A673 (cell line): Measurements from ENCODE around the gene ZMYND8. TPM values are rescaled to one million over a fixed set of nuclear protein-coding genes. Genes with fewer than 3 reads are reported as not detected.

ENCODE experiments used
- BruUV-seq: library from RNA; stranded (reverse); fragments of 400-500 nt; replicated peaks from 2 replicates; lab custom pipeline; 2021; lab: Mats Ljungman, UMichigan
- CTCF ChIA-PET: fragments of 300-600 bp; sonication (Branson Sonifier 250); formaldehyde crosslinking; loops from one replicate; lab custom pipeline; 2022; ENCODE audit warnings: antibody characterized with exemption; lab: Charles Lee
- POLR2A ChIA-PET: fragments of 300-600 bp; sonication (Branson Sonifier 250); formaldehyde crosslinking; loops from one replicate; lab custom pipeline; 2022; ENCODE audit warnings: antibody characterized with exemption; ENCODE audit not compliant: low non-redundant PET; lab: Charles Lee
- DNase-seq: peaks from one replicate; pipeline ENCODE4 v3.0.0-alpha.2; 2015; ENCODE audit warnings: low spot score
- H3K27ac ChIP-seq: fragments of 200-600 bp; sonication (generic); 2 replicates; pipeline ENCODE4 v1.5.1; 2016; ENCODE audit warnings: mixed run types, low read depth, mild to moderate bottlenecking, mixed read lengths, antibody characterized with exemption, low read length; ENCODE audit not compliant: poor library complexity, severe bottlenecking
- H3K27me3 ChIP-seq: fragments of 200-600 bp; sonication (generic); replicated peaks from 2 replicates; pipeline ENCODE4 v1.6.1; 2017; ENCODE audit warnings: mixed run types, low read depth, mild to moderate bottlenecking, mixed read lengths, antibody characterized with exemption, low read length; ENCODE audit not compliant: insufficient read depth, poor library complexity
- H3K36me3 ChIP-seq: fragments of 200-600 bp; sonication (generic); 2 replicates; pipeline ENCODE4 v1.6.1; 2016; ENCODE audit warnings: mixed run types, mild to moderate bottlenecking, mixed read lengths, antibody characterized with exemption, low read length; ENCODE audit not compliant: insufficient read depth, poor library complexity, severe bottlenecking
- H3K4me1 ChIP-seq: fragments of 200-600 bp; sonication (generic); 2 replicates; pipeline ENCODE4 v1.6.1; 2017; ENCODE audit warnings: mixed run types, mild to moderate bottlenecking, mixed read lengths, antibody characterized with exemption, low read length; ENCODE audit not compliant: insufficient read depth, poor library complexity, severe bottlenecking
- H3K4me3 ChIP-seq: fragments of 200-600 bp; sonication (generic); 2 replicates; pipeline ENCODE4 v1.5.1; 2016; ENCODE audit warnings: low read depth, mixed run types, mild to moderate bottlenecking, mixed read lengths, low read length; ENCODE audit not compliant: poor library complexity, severe bottlenecking
- H3K9me3 ChIP-seq: fragments of 200-600 bp; sonication (generic); 2 replicates; pipeline ENCODE4 v1.6.1; 2016; ENCODE audit warnings: mixed run types, low read depth, mild to moderate bottlenecking, mixed read lengths, antibody characterized with exemption, low read length; ENCODE audit not compliant: poor library complexity, severe bottlenecking
- CTCF ChIP-seq: fragments of 300-800, 200-600 bp; sonication (generic); conservative IDR thresholded peaks from 2 replicates; pipeline ENCODE4 v1.5.1; 2017; ENCODE audit warnings: low read depth, mild to moderate bottlenecking, antibody characterized with exemption, low read length, moderate library complexity, mixed read lengths
- EZH2 ChIP-seq: fragments of 200-600 bp; sonication (generic); IDR thresholded peaks from 2 replicates; pipeline ENCODE4 v1.6.1; 2017; ENCODE audit warnings: borderline replicate concordance, low read depth, mild to moderate bottlenecking, mixed read lengths, antibody characterized with exemption, low read length; ENCODE audit not compliant: poor library complexity, severe bottlenecking
- intact Hi-C: fragments of 100-400 bp; cut with micrococcal nuclease; formaldehyde crosslinking; loops from one replicate; pipeline ENCODE4 v1.10.0; 2022; ENCODE audit not compliant: unreplicated experiment
- total RNA-seq: library from RNA; stranded (reverse); gene quantifications from 2 replicates; pipeline ENCODE4 v1.2.3, GENCODE V29; 2021

ZMYND8 gene
- total RNA-seq, 1 experiment from 2014 or later = 31.3 TPM

DNA sequence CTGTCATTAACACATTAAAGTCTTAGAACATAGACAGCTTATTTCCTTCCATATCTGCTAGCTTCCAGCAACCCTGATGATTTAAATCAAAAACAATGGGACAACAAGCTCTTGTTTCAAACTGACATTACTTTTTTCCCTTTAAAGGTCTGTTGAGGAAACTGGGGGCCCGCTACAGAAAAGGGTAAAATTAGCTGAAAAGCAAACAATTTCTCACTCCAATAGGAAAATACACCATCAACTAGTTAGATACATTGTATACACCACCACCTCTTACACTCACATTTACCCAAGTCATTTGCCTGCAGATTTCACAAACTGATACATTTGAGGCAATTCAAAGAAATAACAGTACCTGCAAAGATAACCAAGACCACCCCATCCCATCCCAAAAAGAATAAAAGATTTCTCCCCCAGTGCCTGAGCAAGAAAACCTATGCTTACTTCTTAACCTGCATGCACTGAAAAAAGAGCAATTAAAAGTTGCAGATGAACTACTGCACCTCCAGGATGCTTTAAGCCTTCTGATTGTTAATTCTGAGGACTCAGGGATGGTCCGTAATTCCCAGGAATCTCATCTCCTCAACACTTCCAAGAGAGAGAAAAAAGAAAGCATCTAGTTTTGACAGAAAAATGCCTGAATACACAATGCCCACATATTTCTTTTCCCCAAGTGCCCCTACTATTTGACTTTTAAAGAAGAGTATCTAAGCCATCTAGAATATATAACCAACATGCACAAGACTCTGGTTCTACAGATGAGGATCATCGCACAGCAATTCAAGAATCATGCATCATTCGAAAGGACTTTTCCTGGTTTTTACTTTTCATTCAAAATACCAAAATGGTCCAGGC, 5.6 kb downstream of the ZMYND8 start:
- ChIA-PET POLR2A (no interaction called here), CTCF (no interaction called here)
- Histone ChIP-seq H3K4me3 (no peak overlapping the region), H3K4me1 (peaks cover 62% of the 10 kb centered on the region), H3K36me3 (peaks cover 4% of the 10 kb centered on the region), H3K27me3 (no peaks in the 10 kb centered on the region), H3K27ac (no peak overlapping the region), H3K9me3 (no peaks in the 10 kb centered on the region)
- TF ChIP-seq CTCF (no peak), EZH2 (no peak)
- intact Hi-C loops = no loop called here
- BruUV-seq = no TSS peak
- DNase-seq = no peak

DNA sequence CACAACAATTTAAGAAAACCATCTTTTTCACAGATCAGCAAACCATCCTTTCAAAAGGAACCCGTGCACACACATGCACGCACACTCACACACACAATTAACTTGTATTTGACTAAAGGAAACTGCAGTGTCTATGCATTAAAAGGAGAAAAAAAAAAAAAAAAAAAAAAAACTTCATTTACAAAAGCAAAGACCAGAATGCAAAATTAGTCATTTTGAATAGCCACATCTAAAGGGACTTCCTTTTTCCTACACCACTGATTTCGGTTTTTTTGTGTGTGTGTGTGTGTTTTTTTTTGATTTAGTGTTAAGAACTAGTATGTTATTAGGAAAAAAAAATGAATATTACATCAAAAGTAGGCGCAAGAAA, 6.3 kb downstream of the ZMYND8 start:
- TF ChIP-seq CTCF = no peak
- no peak for TF ChIP-seq EZH2
- CTCF ChIA-PET = no interaction called here
- POLR2A ChIA-PET = no interaction called here
- Histone ChIP-seq H3K9me3 (no peaks in the 10 kb centered on the region), H3K27me3 (no peaks in the 10 kb centered on the region), H3K27ac (no peak overlapping the region), H3K4me1 (peaks cover 61% of the 10 kb centered on the region), H3K36me3 (peaks cover 4% of the 10 kb centered on the region), H3K4me3 (no peak overlapping the region)
- BruUV-seq = no TSS peak
- intact Hi-C loops = no loop called here
- no peak for DNase-seq

GRCh38 chr20:47349365-47350180, 6.9 kb downstream of the ZMYND8 start:
- no TSS peak for BruUV-seq
- Histone ChIP-seq H3K27me3 (no peaks in the 10 kb centered on the region), H3K4me3 (no peak overlapping the region), H3K4me1 (peaks cover 57% of the 10 kb centered on the region), H3K9me3 (no peaks in the 10 kb centered on the region), H3K36me3 (peaks cover 10% of the 10 kb centered on the region), H3K27ac (no peak overlapping the region)
- intact Hi-C loops = no loop called here
- DNase-seq = no peak
- ChIA-PET POLR2A (no interaction called here), CTCF (no interaction called here)
- TF ChIP-seq CTCF (no peak), EZH2 (no peak)
